Measurements from ENCODE around the gene VEGFB.
A peak's percentile ranks its signal among the peaks of the same experiment; 100 is the strongest.

The VEGFB gene

DNA sequence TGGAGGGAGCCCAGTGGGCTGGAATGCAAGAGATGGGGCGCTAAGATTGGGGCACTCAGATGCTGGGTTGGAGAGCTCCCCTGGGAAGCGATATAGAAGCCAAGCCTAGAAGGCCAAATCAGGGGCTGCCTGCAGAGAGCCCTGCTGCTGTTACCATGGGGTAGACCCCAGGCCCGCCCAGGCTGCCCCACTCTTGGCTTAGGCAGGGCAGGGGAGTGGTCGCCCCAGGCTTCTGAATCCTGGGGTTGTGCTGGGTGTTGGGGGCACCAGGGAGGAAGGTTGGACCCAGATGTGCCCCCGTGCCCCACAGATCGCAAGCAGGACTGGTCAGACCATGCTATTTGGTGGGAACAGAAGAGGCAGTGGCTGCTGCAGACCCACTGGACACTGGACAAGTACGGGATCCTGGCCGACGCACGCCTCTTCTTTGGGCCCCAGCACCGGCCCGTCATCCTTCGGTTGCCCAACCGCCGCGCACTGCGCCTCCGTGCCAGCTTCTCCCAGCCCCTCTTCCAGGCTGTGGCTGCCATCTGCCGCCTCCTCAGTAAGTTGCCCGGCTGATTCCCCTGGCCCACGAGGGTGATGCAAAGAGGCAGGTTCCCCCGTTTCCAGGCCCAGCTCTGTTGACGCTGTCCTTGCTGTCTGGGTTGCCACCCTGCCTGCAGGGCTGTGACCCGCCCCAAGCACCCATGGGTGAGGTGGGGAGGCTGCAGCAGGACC lies 23.9 kb upstream of the VEGFB start:
- DNase-seq (ENCODE audit: low read depth in 2 of 2): no peak

- no peak for DNase-seq (ENCODE audit: low read depth in 2 of 2)
Measured at GRCh38 chr11:64211181-64211872, 23.1 kb upstream of the VEGFB start.

GRCh38 chr11:64216879-64217278 lies 17.5 kb upstream of the VEGFB start:
- DNase-seq (ENCODE audit: low read depth in 2 of 2): no peak

DNA sequence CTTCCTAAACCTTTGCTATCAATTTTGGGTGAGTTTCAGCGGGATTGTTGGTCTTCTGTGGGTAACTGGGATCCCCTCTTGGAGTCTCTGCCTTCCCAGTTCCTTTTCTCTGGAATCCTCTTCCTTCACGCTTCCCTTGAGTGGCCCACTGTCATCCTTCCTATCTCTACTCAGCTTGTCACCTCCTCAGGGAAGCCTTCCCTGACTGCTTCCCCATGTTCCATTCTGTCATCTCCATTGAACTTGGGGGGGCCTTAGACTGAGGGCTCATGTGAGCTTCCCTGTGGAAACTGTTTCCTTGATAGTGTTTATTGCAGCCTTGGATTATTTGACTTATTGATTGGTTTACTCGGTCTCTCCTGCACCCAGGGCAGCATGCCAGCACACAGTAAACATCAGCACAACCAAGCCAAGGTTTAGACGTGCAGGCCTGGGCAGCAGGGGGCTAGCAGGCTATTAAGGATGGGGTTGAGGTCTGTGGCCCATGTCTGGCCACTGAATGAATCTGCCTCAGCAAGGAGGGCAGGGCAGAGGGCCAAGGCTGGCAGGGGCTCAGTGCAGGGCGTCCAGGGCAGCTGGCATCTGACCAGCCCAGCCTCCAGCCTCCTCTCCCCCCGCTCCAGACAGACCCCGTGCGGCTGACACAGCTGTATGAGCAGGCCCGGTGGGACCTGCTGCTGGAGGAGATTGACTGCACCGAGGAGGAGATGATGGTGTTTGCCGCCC lies 15.6 kb upstream of the VEGFB start:
- no peak for DNase-seq (ENCODE audit: low read depth in 2 of 2)

DNA sequence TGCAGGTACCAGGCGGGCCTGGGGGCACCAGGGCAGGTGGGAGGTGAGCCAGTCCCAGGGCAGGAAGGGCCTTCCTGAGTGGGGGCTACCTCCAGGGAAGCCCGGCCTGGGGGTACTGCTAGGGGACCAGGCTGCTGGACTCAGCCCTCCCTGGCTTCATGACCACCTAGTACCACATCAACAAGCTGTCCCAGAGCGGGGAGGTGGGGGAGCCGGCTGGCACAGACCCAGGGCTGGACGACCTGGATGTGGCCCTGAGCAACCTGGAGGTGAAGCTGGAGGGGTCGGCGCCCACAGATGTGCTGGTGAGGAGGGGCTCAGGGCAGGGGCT lies 15.1 kb upstream of the VEGFB start:
- DNase-seq (ENCODE audit: low read depth in 2 of 2): no peak

DNA sequence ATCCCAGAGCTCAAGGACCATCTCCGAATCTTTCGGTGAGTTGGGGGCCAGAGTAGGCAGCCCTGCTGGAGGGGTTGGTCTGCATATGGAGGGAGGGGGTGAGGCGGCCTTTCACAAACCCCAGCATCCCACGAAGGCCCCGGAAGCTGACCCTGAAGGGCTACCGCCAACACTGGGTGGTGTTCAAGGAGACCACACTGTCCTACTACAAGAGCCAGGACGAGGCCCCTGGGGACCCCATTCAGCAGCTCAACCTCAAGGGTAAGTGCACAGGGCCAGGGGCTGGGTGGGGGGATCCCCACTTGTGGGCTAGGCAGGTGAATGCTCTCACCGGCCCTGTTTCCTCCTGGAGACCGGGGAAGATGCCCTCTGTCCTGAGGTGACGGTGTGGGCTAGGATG lies 14.6 kb upstream of the VEGFB start:
- DNase-seq (ENCODE audit: low read depth in 2 of 2): no peak

- DNase-seq (ENCODE audit: low read depth in 2 of 2): no peak
Measured at GRCh38 chr11:64220271-64220670, 14.1 kb upstream of the VEGFB start.

DNA sequence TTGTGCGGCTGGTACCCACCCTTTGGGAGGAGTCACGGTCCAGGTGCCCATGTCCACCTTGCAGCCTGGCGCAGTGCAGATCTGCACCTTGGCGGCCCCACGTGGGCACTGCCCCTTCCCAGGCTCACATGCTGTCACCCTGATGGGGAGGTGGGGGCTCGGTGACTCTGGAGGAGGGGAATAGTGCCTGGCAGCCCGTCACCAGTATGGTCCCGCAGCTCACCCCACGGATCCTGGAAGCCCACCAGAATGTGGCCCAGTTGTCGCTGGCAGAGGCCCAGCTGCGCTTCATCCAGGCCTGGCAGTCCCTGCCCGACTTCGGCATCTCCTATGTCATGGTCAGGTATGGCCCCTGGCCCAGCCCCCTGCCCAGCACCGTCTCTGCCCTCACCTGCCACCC lies 13.6 kb upstream of the VEGFB start:
- DNase-seq (ENCODE audit: low read depth in 2 of 2): no peak

- DNase-seq (ENCODE audit: low read depth in 2 of 2): no peak
Measured at GRCh38 chr11:64222651-64223000, 11.8 kb upstream of the VEGFB start.

- no peak for DNase-seq (ENCODE audit: low read depth in 2 of 2)
Measured at GRCh38 chr11:64223001-64223651, 11.3 kb upstream of the VEGFB start.

DNA sequence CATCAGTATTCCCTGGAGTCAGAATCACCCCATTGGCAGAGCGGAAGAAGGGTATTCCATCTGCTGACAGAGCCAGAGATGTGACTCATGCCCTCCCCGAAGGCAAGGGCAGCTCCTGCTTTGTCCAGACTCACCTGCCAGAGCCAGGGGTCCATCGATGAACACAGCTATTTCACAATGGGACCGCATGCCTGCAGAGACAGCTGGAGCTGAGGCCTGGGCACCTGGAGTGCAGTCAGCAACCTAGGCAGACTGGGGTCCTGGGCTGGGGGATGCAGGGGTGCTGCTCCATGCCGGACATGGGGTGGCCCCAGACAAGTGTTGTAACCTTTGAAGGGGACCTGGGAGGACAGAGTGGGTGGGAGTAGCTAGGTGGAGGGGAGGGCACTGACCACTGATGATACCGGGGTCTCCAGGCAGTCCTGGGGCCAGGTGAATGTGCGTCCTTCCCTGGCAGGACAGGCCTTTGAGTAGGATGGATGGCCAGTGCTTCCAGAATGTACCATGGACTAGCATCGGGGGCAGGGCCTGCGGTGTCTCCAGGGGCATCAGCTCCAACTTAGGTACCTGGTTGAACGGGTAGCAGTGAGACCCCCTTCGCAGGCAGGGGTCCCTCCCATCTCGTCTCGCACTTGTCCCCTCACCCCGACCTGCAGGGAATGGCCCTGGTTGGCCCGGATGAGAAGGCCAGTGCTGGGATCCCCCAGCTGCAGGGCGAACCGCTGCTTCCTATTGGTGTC lies 10.1 kb upstream of the VEGFB start:
- no peak for DNase-seq (ENCODE audit: low read depth in 2 of 2)

GRCh38 chr11:64224891-64225607 lies 9.3 kb upstream of the VEGFB start:
- no peak for DNase-seq (ENCODE audit: low read depth in 2 of 2)

DNA sequence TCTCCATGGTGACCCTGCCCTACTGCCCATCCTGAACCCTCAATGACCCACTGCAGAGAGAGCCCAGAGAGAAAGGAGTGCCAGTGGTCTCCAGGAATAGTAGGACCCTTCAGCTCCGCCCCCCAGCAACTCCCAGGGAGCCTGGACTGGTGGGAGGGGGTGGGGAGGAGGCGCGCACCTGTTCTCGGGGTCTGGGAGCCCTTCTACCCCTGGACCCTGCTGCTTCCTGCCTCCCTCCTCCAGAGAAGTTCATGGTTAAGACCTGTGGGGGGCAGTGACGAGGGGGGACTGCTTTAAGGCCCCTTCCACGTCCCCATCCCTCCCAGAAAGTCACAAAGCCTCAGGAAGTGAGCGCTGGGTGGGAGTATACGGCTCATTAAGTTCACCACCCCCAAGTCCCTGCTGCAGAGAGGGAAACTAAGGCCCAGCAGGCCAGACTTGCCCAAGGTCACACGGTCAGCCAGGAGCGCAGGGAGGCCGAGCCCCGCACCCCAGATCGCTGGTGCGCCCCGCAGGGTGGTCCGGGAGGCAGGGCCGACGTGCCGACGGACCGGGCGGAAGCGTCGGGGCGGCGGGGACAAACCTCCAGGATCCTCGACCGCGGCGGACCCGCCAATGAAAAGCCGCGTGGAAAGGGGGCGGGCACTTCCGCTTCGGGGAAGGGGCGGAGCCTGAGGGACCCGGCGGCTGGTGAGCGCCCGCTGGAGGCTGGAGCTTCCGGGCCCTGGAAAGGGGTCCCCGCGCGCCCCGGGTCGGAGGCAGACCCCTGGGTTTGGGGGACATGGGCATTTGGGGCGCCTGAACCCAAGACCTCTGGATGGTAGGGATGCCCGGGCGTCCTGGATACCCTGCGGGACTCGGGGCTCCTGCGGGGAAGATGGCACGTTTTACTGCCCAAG lies 8.5 kb upstream of the VEGFB start, which contains the start of the genes NUDT22 and TRPT1:
Gene NUDT22, plus strand, starts transcription at position 667 of the 899 bp plus-strand sequence. CDS start 379 bp downstream, outside the sequence.
Gene TRPT1, minus strand, starts transcription at position 579 of the 899 bp plus-strand sequence. Its CDS starts 326 bp downstream, at position 253.
- peak; percentile 94 to 95 for DNase-seq (ENCODE audit: low read depth in 2 of 2)

DNA sequence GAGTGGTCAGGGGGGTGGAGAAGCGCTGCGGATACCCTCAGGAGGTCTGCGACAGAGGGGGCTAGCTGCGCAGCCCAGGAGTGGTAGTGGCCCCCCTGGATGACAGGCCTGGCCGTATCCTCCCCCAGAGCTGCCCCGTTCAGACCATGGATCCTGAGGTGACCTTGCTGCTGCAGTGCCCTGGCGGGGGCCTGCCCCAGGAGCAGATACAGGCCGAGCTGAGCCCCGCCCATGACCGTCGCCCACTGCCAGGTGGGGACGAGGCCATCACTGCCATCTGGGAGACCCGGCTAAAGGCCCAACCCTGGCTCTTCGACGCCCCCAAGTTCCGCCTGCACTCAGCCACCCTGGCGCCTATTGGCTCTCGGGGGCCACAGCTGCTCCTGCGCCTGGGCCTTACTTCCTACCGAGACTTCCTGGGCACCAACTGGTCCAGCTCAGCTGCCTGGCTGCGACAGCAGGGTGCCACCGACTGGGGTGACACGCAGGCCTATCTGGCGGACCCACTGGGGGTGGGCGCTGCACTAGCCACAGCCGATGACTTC lies 7.8 kb upstream of the VEGFB start:
- DNase-seq (ENCODE audit: low read depth in 2 of 2): no peak

DNA sequence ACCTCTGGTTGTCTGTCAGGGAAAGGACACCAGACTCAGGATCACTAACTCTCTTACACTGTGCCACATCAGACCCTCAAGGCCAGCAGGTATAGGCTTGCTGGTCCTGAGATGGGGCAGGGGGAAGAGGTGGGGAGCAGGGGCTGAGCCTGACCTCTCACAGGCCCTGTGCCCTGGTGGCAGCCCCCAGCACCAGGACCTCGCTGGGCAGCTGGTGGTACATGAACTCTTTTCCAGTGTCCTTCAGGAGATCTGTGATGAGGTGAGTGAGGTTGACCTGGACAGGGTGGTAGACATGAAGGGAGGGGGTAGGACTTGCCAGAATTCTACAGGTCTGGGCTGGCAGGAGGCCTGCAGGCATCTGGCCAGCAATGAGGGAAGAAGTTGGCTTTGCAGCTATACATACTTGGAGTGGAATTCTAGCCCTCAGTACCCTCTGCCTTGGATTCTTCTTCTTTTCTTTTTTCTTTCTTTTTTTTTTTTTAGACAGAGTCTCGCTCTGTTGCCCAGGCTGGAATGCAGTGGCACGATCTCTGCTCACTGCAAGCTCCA lies 6.9 kb upstream of the VEGFB start:
- no peak for DNase-seq (ENCODE audit: low read depth in 2 of 2)

GRCh38 chr11:64229090-64229743 lies 5.2 kb upstream of the VEGFB start:
- DNase-seq (ENCODE audit: low read depth in 2 of 2): no peak

- no peak for DNase-seq (ENCODE audit: low read depth in 2 of 2)
Measured at GRCh38 chr11:64229744-64230170, 4.6 kb upstream of the VEGFB start.

DNA sequence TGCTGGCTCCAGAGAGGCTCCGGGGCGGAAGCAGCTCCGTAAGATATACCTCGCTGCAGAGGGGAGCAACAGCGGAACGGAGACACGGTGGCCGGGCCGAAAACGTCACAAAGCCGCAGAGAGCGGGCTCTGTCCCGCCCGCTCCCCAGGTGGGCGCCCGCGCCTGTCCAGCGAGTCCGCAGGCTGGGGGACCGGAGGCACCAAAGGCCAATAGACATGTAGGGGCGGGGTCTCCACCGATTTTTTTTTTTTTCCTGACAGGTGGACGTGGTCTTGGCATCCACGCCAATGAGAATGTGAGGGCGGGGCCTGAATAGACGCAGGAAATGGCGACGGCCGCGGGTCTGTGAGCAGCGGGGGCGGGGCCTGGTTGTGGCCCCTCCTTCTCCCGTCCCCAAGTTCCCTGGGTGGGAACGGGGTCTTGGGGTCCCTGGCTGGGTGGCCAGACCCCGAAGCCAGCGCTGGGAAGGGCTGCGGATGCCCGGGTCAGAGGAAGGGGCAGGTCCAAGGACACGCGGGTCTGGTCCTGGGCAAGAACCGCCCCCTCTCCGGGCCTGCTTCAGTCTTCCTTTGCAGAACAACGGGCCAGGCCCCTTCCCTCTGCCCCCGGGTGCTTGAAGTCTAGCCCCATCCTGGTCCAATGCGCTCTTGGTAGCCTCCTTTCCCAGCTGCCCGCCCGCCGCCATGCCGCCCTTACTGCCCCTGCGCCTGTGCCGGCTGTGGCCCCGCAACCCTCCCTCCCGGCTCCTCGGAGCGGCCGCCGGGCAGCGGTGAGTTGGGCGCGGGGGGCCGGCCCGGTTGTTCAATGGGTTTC lies 4.0 kb upstream of the VEGFB start, which contains the start of gene DNAJC4:
Gene DNAJC4, plus strand, starts transcription at position 378 of the 814 bp plus-strand sequence. Its CDS starts 307 bp downstream, at position 685.
- peak; percentile 85 to 89 for DNase-seq (ENCODE audit: low read depth in 2 of 2)

Measured in stimulated activated CD8-positive, alpha-beta memory T cell treated with anti-CD3 and anti-CD28 coated beads, Interleukin-2, amount 100 ng/mL, for 48 hours (primary cell).